ENCODE data around the gene C11orf16. TPM values are rescaled to one million over a fixed set of nuclear protein-coding genes. Genes with fewer than 3 reads are reported as not detected.
A peak's percentile ranks its signal among the peaks of the same experiment; 100 is the strongest.
"Not testable (repeated sequence)": the region's sequence is repeated elsewhere in the genome, so short reads cannot be mapped to it uniquely, and the experiment has no call there.

C11orf16 gene
- total and polyA plus RNA-seq, 2 donors (not counting 1 experiment from before 2014, with no cell fraction given): not detected

DNA sequence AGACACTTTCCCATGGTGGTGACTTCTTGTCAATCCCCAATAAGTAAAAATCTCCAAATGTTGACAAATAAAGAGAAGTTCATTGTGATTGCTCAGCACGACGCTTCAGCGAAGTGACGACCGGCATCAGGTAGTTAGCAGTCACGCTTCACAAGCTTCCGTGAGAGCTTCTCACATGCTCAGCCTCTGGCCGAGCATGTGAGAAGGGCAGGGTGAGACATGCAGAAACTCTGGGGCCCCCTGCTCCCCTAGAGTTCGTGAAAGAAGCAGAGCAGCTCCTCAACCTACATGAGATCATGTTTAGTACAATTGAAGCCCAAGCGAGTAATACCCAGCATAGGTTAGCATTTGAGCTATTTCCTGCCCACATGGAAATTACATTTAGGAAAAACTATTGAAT is 4.4 kb upstream of the C11orf16 start:
- peaks cover 7% of the 10 kb centered on the region for H3K4me1 ChIP-seq (ENCODE audit: control insufficient read depth, extremely low read depth, insufficient read depth, low read length)
- H3K9ac ChIP-seq (ENCODE audit: insufficient read depth, low read length): no peak overlapping the region
- H3K36me3 ChIP-seq (ENCODE audit: control insufficient read depth, insufficient read depth, low read length): no peaks in the 10 kb centered on the region
- no peaks in the 10 kb centered on the region for H3K9me3 ChIP-seq (ENCODE audit: control insufficient read depth, insufficient read depth, low read depth, low read length)
- H3K79me2 ChIP-seq (ENCODE audit: control insufficient read depth, insufficient read depth, low read length): no peaks in the 10 kb centered on the region
- DNase-seq (ENCODE audit: low read depth in 2 of 2): no peak
- H3K4me2 ChIP-seq (ENCODE audit: extremely low read depth, insufficient read depth, low read length): no peak overlapping the region
- H2AFZ ChIP-seq (ENCODE audit: low read length): no peak overlapping the region
- no peak overlapping the region for H3K27ac ChIP-seq (ENCODE audit: insufficient read depth, low read length)
- TF ChIP-seq, protein P1, sequence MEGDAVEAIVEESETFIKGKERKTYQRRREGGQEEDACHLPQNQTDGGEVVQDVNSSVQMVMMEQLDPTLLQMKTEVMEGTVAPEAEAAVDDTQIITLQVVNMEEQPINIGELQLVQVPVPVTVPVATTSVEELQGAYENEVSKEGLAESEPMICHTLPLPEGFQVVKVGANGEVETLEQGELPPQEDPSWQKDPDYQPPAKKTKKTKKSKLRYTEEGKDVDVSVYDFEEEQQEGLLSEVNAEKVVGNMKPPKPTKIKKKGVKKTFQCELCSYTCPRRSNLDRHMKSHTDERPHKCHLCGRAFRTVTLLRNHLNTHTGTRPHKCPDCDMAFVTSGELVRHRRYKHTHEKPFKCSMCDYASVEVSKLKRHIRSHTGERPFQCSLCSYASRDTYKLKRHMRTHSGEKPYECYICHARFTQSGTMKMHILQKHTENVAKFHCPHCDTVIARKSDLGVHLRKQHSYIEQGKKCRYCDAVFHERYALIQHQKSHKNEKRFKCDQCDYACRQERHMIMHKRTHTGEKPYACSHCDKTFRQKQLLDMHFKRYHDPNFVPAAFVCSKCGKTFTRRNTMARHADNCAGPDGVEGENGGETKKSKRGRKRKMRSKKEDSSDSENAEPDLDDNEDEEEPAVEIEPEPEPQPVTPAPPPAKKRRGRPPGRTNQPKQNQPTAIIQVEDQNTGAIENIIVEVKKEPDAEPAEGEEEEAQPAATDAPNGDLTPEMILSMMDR (conservative IDR thresholded peaks at IDR 0.05 in 1 of 2, IDR thresholded peaks at IDR 0.05 in 1 of 2; ENCODE audit: low read depth in 1 of 2, low read length in 2 of 2): no peak
- TF ChIP-seq EZH2 (IDR thresholded peaks at IDR 0.05; ENCODE audit: low read length, missing control alignments): no peak
- H3K27me3 ChIP-seq (ENCODE audit: control insufficient read depth, insufficient read depth, low read length): no peaks in the 10 kb centered on the region
- no peak overlapping the region for H3K4me3 ChIP-seq (replicated peaks in 1 of 4; ENCODE audit: control extremely low read depth in 1 of 4, insufficient read depth in 1 of 4, low read depth in 3 of 4, low read length in 4 of 4)
- H4K20me1 ChIP-seq (ENCODE audit: control insufficient read depth, extremely low read depth, insufficient read depth, low read length): no peaks in the 10 kb centered on the region

DNA sequence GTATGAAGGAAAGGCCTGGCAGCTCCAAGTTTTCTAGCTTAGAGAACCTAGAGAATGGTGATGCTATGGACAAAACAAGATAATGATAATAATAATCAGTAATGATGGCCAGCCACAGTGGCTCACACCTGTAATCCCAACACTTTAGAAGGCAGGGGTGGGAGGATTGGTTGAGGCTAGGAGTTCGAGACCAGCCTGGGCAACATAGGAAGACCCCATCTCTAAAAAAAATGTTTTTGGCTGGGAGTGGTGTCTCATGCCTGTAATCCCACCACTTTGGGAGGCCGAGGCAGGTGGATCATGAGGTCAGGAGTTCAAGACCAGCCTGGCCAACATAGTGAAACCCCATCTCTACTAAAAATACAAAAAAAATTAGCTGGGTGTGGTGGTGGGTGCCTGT is 3.0 kb upstream of the C11orf16 start:
- not testable (repeated sequence) for H3K4me3 ChIP-seq (replicated peaks in 1 of 4; ENCODE audit: control extremely low read depth in 1 of 4, insufficient read depth in 1 of 4, low read depth in 3 of 4, low read length in 4 of 4); H3K9ac ChIP-seq (ENCODE audit: insufficient read depth, low read length); H3K27ac ChIP-seq (ENCODE audit: insufficient read depth, low read length); H3K9me3 ChIP-seq (ENCODE audit: control insufficient read depth, insufficient read depth, low read depth, low read length); H3K79me2 ChIP-seq (ENCODE audit: control insufficient read depth, insufficient read depth, low read length); H4K20me1 ChIP-seq (ENCODE audit: control insufficient read depth, extremely low read depth, insufficient read depth, low read length); H3K27me3 ChIP-seq (ENCODE audit: control insufficient read depth, insufficient read depth, low read length); H2AFZ ChIP-seq (ENCODE audit: low read length); DNase-seq (ENCODE audit: low read depth in 2 of 2); H3K4me1 ChIP-seq (ENCODE audit: control insufficient read depth, extremely low read depth, insufficient read depth, low read length); H3K36me3 ChIP-seq (ENCODE audit: control insufficient read depth, insufficient read depth, low read length); H3K4me2 ChIP-seq (ENCODE audit: extremely low read depth, insufficient read depth, low read length)

DNA sequence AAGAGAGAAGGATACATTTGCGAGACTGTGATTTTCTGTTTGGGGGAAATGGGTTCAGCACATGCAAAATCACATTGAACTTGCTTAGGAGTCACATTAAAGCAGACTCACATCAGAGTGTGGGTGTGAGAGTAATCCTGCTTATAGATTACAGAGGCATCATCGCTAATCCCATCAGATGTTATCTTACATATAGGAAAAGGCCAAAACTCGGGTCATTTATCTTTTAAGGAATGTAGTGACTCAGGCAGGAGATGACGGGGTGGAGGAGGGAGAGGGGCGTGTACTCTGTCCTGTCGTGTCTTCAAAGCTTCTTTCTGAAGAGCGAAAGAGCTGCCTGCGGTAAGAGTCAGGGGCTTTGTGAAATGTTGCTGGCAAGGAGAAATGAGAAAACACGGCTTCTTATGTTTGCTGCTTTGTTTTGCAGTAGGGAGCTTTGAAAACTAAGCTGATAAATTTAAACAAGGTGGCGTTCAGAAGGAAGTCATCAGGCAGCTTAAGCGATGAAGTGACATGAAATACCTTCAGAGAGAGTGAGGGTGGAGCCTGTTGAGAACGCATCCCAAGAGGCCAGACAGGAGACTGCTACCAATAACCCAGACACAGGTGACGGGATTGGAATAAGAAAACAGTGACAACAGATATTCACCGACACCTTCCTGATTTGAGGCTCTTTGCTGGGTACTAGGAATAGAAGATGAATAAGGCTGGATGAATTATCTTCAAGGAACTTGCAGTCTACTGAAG is 2.2 kb upstream of the C11orf16 start:
- Histone ChIP-seq H3K9ac (ENCODE audit: insufficient read depth, low read length) (no peak overlapping the region), H3K27ac (ENCODE audit: insufficient read depth, low read length) (peak overlapping the region; percentile 41)

More for the DNA sequence above, 2.2 kb upstream of the C11orf16 start:
- Histone ChIP-seq H3K4me1 (ENCODE audit: control insufficient read depth, extremely low read depth, insufficient read depth, low read length) (peaks cover 7% of the 10 kb centered on the region), H3K79me2 (ENCODE audit: control insufficient read depth, insufficient read depth, low read length) (no peaks in the 10 kb centered on the region), H3K4me2 (ENCODE audit: extremely low read depth, insufficient read depth, low read length) (peak overlapping the region; percentile 65), H3K36me3 (ENCODE audit: control insufficient read depth, insufficient read depth, low read length) (no peaks in the 10 kb centered on the region), H3K9me3 (ENCODE audit: control insufficient read depth, insufficient read depth, low read depth, low read length) (no peaks in the 10 kb centered on the region), H3K4me3 (replicated peaks in 1 of 4; ENCODE audit: control extremely low read depth in 1 of 4, insufficient read depth in 1 of 4, low read depth in 3 of 4, low read length in 4 of 4) (no peak overlapping the region), H2AFZ (ENCODE audit: low read length) (peak overlapping the region; percentile 40), H4K20me1 (ENCODE audit: control insufficient read depth, extremely low read depth, insufficient read depth, low read length) (no peaks in the 10 kb centered on the region), H3K27me3 (ENCODE audit: control insufficient read depth, insufficient read depth, low read length) (no peaks in the 10 kb centered on the region)
- peak; percentile 58 to 91 for DNase-seq (ENCODE audit: low read depth in 2 of 2)
- no peak for TF ChIP-seq EZH2 (IDR thresholded peaks at IDR 0.05; ENCODE audit: low read length, missing control alignments)
- TF ChIP-seq, protein P1 (conservative IDR thresholded peaks at IDR 0.05 in 1 of 2, IDR thresholded peaks at IDR 0.05 in 1 of 2; ENCODE audit: low read depth in 1 of 2, low read length in 2 of 2): no peak
